ENCODE data around the gene PLEKHM1.

The PLEKHM1 gene

DNA sequence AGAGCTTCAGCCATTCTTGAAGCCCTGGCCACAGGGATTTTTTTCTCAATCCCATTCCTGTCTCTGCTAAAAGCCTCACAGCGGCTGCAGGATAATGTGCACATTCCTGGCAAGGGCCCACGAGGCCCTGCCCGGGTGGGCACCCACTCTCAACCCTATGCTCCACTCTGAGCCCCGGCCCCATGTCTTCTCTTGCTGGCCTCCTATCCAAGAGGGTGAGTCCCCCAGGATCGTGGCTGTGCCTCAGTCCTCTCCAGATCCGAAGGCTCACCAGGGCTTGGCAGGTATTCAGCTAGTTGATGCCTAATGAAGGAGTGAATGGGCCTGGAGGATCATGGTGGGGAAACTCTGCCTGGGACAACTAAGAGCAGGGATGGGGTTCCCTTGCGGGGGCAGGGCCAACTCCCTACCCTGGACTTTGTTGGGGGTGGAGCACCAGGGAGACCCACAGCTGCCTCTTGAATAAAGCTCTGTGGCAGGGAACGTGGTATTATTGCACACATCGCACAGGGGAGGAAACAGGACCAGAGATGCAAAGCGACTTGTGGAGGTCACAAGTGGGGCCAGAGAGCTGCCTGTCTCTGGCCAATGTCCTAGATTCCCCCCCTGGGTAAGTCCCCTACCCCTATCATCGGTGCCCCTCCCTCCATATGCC lies 63.2 kb downstream of the PLEKHM1 start:
- DNase-seq (ENCODE audit: low read depth in 2 of 3, low spot score in 1 of 3): no peak

DNA sequence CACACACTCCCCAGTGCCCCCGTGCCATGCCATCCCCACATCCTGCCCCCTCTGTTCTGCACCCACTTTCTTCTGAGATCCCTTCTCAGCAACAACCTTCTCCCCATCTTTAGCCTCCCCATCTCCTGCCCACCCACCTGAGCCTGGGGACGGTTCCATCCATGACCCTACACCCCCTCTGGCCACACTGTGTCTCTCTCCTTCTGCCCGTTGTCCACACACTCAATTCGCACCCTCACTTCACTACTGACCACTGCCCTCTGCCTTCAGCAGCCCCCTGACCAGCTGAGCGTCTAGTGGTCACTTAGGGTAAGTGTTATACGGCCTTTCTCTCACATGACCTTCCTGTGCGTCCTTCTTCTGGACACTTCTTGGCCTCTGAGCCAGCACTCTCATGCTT lies 64.0 kb downstream of the PLEKHM1 start:
- DNase-seq (ENCODE audit: low read depth in 2 of 3, low spot score in 1 of 3): no peak

DNA sequence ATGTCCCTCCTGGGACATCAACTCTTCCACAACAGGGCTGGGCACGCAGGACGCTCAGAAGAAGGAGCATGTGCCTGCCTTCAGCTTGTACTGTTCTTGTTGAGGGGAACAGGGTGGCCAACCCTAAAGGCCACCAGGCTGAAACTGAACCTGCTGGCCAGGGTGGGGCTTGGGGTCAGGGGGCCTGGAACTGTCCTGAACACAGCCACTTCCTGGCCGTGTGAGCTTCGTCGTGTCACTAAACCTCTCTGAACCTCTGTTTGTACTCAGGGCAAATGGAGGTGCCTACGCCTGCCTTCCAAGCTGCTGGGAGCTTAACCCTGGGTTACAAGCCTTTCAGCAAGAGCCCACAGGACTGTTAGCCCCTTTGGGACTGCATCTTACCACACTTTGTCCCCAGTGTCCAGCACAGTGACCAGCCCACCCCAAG lies 64.5 kb downstream of the PLEKHM1 start:
- DNase-seq (ENCODE audit: low read depth in 2 of 3, low spot score in 1 of 3): no peak

DNA sequence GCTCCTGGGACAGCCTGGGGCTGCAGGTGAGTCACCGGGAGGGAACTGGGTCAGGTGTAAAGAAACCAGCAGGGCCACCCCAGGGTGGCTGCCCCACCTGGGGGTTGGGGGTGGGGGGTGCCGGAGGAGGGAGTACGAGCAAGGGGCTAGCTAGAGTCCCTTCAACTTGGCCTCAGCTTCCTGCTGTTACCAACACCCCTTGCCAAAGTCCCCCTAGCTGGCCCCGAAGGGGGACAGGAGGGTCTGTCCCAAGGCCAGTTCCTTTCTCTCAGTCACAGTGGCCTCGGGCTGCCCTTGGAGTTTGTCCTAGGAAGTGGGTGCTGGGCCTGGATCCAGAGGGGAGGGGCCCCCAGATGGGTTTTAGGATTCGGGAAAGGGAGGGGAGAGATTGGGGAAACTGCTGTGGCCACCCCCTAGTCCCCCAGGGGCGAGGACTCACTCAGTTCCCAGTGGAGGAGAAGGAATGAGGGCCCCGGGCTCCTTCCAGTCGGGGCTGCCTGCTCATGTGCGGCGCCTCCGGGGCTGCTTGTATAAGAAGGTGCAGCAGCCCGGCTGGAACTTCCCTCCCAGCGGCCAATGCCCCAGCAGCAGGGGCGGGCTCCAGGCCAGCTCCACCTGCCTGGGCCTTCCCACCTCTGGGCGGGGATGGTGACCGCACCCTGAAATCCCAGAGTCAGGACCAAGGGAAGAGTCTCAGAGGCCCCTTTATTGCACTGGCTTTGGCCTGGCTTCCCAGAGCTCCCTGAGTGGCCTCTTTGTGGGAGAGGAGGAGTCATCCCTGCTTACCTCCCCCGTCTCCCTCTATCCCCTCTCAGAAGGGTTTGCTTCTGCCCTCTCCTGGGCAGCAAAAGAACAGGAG lies 65.2 kb downstream of the PLEKHM1 start:
- DNase-seq (ENCODE audit: low read depth in 2 of 3, low spot score in 1 of 3): no peak

DNA sequence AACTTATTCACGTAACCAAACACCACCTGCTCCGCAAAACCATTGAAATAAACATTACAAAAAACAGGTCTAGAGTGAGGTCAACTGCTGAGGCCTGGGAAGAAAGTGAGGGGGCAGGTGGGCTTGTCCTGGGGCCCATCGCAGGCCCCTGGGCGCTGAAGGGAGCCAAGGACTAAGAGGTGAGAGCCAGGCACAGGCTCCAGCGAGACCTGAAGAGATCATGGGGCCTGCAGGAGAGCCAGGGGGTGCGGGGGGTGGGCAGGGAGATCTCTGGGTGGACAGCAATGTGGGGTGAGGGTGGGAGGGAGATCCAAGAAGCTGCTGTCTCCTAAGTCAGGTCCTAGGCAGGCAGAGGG lies 65.8 kb downstream of the PLEKHM1 start:
- no peak for DNase-seq (ENCODE audit: low read depth in 2 of 3, low spot score in 1 of 3)

DNA sequence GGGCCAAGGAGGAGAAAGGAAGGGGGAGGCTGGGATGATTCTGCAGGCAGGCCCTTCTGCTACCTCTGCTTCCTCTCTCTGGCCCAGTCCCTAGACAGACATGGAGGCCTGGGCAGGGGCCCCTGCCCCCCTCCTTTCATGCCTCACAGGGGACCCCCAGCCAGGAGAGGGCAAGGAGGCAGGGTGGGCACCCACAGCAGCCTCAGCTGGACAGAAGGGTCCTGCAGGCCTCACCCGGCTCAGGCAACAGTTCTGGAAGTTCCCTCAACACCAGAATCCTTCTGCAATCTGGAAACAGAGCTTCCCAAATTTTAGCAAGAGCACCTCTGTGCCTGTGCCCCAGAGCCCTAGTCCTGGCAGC lies 66.6 kb downstream of the PLEKHM1 start:
- no peak for DNase-seq (ENCODE audit: low read depth in 2 of 3, low spot score in 1 of 3)

DNA sequence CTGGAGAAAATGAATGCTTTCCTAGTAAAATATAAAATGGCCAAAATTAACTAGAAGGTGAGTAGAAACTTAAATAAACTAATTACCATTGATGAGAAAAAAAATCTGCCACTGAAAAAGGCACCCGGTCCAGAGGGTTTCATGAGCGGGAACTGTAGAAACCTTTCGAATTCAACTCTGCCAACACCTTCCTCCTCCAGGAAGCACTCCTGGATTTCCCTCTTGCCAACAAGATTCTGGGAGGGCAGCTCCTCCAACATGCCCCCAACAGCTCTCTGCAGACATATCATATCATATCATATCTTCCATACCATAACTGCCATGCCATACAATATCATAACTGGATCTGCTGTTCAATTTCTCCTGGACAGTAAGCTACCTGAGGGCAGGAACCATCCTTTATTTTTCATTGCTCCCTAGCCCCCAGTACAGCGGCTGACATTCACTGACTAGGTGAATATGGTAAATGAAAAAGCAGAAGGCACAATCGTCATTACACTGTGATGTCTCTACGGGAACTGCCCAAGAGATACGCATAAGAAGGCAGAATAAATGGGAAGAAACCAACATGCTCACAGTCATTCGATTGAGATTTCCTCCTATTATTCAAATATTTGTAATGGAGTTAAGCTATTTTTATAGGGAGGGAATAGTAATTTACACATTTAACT lies 67.1 kb downstream of the PLEKHM1 start:
- DNase-seq (ENCODE audit: low read depth in 2 of 3, low spot score in 1 of 3): no peak

DNA sequence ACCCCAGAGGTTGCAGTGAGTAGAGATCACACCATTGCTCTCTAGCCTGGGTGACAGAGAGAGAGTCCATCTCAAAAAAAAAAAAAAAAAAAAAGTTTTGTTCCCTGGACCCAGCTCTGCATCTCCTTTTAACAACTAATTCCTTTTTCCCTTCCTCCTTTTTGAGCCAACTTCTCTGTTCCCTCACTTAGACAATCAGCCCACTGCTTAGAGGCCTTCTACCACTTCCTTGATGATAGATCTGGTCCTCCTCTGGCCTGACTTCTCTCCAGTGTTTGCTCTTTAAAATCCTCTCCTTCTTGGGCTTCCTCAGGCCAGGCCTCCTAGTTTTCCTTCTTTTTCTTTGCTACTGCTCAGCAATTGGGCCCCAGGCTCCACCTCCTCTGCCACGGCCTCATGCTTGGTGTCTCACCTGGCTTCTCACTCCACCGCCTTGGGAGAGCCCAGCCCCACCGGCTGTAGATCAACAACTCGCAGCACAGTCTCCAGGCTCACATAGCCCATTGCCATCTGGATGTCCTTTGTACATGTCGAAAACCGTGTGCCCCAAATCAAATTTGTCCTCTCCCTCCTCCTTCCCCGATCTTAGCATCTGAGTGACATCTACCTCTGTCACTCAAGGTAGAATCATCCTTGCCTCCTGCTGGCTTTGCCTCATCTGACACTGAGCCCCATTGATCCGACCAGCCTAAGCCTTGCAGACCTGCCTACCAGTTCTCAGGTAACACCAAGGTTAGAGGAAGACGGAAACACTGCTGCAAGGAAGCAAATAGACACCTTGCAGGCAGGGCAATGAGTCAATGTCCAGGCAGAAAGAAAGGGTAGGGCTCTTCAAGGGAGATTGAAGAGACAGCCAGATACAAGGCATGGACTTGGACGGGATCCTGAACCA lies 75.3 kb downstream of the PLEKHM1 start:
- no peak for DNase-seq (ENCODE audit: low read depth in 2 of 3, low spot score in 1 of 3)

DNA sequence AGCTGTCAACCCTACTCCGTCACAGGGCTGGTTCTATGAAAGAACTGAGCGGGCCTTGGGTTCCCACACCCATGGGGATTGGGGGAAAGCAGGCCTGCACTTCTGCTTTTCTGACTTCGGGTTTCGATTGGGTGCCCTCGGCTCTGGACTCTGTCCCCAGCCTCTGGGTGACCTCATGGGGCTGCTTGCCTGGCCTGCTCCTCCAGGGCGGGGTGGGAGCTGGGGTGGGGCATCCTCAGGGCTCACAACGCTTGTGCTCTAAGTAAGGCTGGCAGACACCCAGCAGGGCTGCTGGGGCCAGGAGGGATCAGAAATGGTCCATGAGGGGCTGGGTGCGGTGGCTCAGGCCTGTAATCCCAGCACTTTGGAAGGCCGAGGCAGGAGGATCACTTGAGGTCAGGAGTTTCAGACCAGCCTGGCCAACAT lies 77.0 kb downstream of the PLEKHM1 start:
- no peak for DNase-seq (ENCODE audit: low read depth in 2 of 3, low spot score in 1 of 3)

DNA sequence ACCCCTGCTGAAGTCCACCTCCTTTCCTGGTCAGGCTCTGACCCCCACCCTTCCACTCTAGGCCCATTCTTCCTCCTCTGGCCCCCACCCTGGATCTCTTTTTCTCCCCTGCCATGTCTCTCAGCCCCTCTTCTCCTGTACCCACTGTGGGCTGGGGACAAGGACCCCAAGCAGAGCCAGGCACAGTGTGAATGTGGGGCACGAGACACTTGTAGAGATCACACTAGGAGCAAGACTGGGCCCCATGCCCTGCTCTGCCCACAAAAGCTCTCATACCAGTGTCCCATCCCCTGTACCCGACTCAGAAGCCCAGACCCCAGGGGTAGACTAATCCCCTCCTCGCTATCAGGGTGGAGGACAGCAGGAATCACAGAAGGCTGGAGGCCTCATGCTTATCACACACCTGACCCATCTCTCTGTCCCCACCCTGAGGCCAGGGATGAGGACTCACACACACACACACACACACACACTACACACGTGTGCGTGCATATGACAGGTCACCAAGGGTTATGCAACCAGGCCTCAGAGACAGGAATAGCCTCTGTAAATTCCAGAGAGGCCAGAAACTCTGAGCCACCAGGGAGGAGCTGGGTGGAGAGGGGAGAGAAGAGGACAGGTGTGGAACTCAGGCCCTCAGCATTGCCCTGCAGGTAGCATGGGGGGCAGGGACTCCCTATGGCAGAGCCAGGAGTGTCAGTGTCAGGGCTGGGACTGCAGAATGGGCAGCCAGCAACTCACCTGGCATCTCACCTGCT lies 79.0 kb downstream of the PLEKHM1 start:
- no peak for DNase-seq (ENCODE audit: low read depth in 2 of 3, low spot score in 1 of 3)

DNA sequence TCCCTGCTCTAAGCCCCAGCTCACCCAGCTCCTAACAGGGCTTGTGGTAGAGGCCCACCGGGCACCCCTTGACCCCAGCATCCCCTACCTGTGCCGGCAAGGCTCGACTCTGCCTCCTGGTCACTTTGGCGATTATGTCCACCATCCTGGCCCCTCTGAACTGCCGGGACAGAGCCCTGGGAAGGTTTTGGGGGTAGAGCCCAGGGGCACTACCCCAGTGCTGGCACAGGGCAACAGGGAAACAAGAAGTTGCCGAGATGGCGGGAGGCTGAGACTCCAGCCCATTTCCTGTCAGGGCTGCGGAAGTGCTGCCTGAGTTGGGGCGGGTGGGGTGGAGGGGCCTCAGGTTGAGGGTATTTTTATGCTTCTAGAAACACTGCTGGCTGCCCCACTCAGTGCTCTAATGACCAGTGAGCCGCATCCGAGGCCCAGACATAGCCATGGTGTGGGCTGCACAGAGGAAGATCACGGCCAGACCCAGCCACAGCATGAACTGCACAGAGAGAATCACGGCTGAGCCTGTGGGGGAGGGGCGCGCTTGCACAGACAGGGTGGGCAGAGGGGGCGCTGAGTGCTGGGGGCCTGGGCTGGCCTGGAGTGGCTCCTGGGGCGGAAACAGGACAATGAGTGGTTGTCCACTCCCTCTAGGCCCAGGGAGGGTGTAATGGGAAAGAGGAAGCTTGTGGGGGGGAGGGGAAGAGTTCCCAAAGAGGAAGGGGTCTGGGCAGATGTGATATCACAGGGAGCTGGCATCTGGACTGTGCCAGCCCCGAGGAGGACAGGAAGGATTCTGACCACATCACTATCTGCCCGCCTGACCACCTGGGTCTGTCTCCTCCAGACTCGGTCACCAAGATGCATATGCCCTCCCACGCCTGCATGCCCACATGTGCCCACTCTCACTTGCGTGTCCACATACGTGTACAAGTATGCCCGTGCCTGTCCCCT lies 80.1 kb downstream of the PLEKHM1 start:
- DNase-seq (ENCODE audit: low read depth in 2 of 3, low spot score in 1 of 3): peak in 1 of 3 donors; percentile 60

DNA sequence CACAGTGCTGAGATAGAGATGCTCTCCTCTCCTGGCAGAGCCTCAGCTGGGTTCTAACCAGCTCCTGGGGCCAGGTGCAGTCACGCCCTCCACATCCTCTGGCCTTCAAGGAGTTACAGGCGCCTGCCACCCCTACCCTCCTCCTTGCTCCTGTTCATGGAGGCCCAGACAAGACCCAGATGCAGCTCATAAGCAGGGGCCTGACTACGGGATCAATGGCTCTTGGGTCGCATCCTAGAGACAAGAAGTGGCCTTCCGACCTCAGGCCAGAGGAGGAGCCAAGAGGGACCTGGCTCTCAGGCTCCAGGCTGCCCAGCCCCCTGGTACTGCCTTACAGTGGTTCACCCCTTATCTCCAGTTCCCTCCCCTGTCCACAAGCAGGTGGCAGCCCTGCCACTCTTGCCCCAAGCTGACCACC lies 80.9 kb downstream of the PLEKHM1 start:
- no peak for DNase-seq (ENCODE audit: low read depth in 2 of 3, low spot score in 1 of 3)

DNA sequence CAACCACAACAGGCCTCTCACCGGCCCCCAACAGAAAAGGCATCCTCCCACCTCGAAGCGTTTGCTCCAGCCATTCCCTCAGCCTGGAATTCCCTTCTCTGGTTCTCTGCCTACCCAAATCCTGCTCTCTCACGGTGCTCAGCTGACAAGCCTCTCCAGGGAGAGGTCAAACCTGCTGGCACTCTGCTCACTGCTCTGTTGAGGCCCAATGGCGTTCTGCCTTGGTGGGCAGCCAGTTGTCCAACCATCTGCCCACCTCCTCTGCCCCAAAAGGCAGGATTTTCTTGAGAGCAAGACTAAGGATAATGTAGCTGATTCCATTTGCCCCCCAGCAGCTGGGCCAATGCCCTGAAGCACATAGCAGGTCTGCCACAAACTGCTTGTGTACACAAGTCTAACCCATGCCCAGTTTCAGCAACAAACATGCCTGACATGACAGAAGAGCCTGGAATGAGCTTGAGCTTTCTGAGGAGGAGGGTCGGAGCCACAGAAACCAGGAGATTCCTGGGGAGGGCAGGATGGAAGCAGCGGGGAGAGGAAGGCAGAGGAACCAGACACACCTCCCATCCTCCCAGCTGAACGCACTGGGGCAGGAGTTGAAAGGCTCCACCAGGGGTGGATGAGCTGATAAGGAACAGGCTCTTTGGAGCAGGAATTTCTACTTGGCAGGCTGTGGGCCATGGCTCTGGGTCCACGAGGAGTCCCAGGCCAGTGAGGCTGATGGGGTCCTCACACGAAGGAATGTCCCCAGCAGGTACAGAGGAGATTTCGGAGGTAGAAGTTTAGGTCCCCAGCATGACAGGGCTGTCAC lies 81.7 kb downstream of the PLEKHM1 start:
- DNase-seq (ENCODE audit: low read depth in 2 of 3, low spot score in 1 of 3): no peak

DNA sequence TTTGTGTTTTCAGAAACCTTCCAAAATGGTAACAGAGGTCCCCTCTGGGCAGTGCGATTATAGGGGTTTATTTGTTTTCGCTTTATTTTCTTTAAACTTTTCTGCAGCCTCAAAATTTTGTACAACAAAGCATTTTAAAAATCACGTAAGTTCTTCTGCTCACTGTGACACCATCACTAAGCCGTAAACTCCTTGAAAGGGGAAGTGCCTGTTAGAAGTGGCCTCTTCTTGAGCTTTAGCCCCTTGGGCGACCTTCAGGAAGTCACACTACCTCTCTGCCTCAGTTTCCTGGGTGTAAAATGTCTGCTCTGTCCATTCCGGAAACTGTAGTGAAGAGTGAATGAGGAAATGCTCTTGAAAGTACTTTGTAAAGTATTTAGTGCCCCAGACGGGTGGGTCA lies 84.4 kb downstream of the PLEKHM1 start:
- no peak for DNase-seq (ENCODE audit: low read depth in 2 of 3, low spot score in 1 of 3)

DNA sequence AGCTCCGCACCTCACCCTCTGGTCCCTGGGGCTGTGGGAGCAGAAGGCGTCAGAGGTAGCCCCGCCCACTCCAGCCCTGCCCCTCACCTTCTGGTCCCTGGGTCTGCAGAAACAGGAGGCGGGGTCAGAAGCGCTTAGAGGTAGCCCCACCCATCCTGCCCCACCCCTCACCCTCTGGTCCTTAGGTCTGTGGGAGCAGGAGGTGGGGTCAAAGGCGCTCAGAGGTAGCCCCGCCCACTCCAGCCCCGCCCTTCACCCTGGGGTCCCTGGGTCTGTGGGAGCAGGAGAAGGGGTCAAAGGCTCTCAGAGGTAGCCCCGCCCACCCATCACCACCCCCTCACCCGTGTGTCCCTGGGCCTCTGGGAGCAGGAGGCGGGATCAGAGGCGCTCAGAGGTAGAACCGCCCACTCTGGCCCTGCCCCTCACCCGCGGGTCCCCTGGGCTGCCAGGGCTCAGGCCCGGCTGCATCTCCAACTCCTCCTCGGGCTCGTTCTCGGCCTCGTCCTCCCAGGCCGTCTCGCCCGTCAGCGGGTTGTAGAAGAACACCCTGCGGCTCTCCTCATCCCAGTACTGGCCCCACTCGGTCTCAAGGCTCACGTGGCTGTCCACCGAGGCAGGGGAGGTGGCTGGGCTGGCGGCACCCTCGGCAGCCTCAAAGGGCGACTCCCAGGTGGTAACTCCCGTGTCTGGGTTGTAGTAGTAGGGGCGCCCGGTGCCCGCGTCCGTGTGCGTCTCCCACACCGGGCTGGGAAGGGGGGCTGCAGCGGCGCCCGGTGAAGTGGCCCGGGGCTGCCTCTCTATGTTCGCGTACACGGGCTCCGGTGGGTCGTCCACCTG lies 85.1 kb downstream of the PLEKHM1 start:
- no peak for DNase-seq (ENCODE audit: low read depth in 2 of 3, low spot score in 1 of 3)

DNA sequence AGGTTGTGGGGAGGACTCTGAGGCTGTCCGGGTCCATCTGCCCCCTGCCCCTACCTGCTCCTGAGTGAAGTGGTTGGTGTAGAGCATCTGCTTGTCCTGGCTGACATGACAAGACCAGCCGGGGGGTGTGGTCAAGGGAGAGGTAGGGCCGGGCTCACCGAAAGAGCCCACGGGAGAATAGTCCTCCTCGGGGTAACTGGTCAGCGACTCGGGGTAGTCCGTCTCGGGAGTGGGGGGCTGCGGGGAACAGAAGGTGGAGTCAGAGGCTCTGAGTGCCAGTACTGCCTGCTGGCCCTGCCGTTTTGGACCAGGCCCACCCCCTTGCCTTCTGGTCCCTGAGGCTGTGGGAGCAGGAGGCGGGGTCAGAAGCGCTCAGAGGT lies 85.7 kb downstream of the PLEKHM1 start:
- DNase-seq (ENCODE audit: low read depth in 2 of 3, low spot score in 1 of 3): no peak

DNA sequence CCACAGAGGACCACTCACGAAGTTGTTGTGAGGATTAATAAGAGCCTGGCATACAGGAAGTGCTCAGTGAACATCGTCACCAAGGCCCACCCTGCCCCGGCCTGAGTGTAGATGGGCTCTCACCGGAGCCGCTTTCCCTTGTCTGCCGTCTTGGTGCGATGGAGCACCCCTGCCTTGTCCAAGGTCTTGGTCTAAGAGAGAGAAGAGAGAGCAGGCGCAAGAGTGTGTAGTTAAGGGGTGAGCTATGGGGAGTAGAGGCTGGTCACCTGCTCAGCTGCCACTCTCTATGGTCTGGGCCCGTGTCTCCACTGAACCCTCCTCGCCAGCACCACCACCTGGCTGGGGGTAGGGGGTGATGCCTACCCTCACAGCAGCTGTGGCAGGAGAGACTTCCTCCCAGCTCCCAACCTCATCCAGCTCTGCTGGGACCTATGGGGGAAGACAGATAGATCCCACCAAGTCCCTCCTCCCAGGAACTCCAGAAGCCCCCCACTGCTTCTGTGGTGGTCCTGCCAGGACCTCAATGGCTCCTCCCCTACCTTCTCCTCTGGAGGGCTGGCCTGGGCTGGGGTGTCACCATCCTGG lies 86.5 kb downstream of the PLEKHM1 start:
- DNase-seq (ENCODE audit: low read depth in 2 of 3, low spot score in 1 of 3): no peak

Measured in stimulated activated CD4-positive, alpha-beta T cell treated with anti-CD3 and anti-CD28 coated beads, Interleukin-12 subunit alpha, Interleukin-12 subunit beta, amount 100 ng/mL, for 48 hours (primary cell).